Measurements from ENCODE around the gene LPCAT2.

DNA sequence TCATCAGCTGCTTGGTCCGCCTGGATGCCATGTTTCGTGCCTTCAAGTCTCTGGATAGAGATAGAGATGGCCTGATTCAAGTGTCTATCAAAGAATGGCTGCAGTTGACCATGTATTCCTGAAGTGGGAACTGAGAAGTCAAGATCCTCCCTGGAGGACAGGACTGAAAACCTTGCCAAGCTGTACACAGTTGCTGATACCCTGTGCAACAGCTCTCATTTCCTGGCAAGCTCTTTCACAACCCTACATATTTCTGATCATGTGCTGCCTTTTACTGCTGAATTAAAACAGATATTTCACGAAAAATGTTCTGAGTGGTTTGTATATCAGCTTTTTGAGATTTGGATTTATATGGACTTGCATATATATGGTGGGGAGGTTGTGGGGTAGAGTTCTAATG lies 58.5 kb downstream of the LPCAT2 start:
- no peak for TF ChIP-seq MAX (IDR thresholded peaks at IDR 0.05)
- TF ChIP-seq, protein P1, sequence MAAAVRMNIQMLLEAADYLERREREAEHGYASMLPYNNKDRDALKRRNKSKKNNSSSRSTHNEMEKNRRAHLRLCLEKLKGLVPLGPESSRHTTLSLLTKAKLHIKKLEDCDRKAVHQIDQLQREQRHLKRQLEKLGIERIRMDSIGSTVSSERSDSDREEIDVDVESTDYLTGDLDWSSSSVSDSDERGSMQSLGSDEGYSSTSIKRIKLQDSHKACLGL (CRISPR knock-in tag; IDR thresholded peaks at IDR 0.05): no peak
- no peak for TF ChIP-seq POLR2A (IDR thresholded peaks at IDR 0.05; ENCODE audit: insufficient read depth in 1 of 2, low read depth in 2 of 2, low read length in 2 of 2)
- no peak for TF ChIP-seq POLR2AphosphoS5 (IDR thresholded peaks at IDR 0.05; ENCODE audit: low read depth, low read length)
- TF ChIP-seq, protein P2, sequence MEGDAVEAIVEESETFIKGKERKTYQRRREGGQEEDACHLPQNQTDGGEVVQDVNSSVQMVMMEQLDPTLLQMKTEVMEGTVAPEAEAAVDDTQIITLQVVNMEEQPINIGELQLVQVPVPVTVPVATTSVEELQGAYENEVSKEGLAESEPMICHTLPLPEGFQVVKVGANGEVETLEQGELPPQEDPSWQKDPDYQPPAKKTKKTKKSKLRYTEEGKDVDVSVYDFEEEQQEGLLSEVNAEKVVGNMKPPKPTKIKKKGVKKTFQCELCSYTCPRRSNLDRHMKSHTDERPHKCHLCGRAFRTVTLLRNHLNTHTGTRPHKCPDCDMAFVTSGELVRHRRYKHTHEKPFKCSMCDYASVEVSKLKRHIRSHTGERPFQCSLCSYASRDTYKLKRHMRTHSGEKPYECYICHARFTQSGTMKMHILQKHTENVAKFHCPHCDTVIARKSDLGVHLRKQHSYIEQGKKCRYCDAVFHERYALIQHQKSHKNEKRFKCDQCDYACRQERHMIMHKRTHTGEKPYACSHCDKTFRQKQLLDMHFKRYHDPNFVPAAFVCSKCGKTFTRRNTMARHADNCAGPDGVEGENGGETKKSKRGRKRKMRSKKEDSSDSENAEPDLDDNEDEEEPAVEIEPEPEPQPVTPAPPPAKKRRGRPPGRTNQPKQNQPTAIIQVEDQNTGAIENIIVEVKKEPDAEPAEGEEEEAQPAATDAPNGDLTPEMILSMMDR (CRISPR knock-in tag; IDR thresholded peaks at IDR 0.05): no peak
- no peak for TF ChIP-seq FOXK1 (CRISPR knock-in tag; IDR thresholded peaks at IDR 0.05; ENCODE audit: borderline replicate concordance, low read depth)
- TF ChIP-seq NRL (CRISPR knock-in tag; IDR thresholded peaks at IDR 0.05; ENCODE audit: borderline replicate concordance): no peak

Data from HepG2 (cell line).